HG02763 (cell line): ENCODE data around the gene UNC5A.

Experiments
- ATAC-seq: cut with Tn5 transposase; IDR thresholded peaks from one replicate; pipeline ENCODE4 v1.9.1; 2021; ENCODE audit warnings: mild to moderate bottlenecking, moderate library complexity; ENCODE audit not compliant: unreplicated experiment

UNC5A gene

DNA sequence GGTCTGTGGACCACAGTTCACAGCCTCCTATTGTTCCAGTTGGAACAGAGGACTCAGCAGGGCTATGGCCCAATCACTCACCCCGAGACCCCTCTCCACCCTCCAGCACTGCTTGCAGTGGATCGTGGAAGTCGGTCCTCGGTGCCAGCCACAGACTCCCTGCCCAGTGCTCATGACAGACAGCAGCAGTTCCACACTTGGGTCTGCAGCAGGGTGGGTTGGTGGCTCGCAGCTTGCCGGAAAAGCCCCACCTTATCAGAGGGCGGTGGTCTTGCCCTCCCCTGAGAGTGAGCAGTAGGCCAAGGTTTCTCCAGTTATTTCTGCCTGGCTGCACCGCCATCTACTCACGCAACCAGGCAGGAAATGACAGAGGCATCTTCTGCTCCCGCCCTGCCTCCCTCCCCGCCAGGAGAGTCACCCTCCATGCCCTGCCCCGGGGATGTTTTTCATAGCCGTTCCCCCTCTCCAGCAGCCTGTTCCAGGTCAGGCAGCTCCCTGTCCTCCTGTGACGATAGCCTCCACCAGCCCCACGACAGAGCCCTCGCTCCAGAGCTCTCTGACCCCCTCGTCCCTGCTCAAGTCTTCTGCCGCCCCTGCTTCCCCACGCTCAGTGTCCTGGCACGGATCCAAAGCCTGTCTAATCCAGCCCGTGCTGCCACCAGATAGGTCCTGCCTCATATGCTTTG is 34.5 kb downstream of the UNC5A start:
- ATAC-seq = no peak

GRCh38 chr5:176845392-176845713 is 35.0 kb downstream of the UNC5A start:
- ATAC-seq = no peak

GRCh38 chr5:176846335-176847140 is 36.2 kb downstream of the UNC5A start:
- no peak for ATAC-seq

GRCh38 chr5:176847148-176847547 is 36.8 kb downstream of the UNC5A start:
- ATAC-seq = no peak

DNA sequence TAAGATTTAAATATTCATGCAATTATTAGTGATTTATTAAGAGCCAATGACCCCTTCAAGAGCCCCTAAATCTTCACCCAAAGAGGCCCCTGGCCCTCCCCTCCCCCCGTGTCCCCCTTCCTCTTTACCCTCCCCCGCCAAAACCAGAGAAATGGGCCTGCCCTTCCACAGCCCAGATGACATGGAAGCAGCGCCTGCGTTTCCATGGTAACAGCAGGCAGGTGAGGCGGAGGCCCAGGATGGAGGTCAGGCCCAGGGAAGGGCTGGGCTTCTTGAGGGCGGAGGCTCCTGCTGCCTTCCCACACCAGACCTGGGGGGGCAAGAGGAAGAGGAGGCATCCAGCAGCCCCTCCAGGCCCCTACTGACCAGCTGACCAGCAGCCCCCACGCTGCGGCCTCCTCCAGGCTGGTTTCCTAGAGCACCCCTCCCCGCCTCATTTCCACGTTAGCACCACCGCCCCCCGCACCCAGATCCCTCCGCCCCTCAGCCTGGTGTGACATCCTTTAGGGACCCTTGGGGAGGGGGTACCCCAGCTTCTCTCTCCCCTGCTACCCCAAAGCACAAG is 37.4 kb downstream of the UNC5A start:
- ATAC-seq = no peak

DNA sequence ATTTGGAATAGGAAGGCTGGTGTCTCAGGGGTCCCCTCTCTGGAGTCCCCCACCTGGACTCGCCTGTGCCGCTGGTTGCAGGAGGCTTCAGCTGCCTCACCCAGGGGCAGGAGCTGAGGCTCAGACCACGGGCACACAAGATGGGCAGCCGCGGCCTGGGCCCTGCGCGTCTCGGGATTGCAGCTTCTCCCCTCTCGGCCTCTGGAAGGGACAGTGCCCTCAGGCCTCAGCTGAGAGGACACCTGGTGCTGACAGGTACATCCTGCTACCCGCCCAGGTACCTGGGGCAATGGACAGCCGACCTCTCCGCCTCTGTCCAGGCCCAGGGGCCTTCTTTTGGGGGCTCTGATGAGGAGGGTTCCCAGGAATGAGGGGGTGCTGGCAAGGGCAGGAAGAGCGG is 38.3 kb downstream of the UNC5A start:
- ATAC-seq = no peak

GRCh38 chr5:176849611-176850227 is 39.4 kb downstream of the UNC5A start:
- no peak for ATAC-seq

DNA sequence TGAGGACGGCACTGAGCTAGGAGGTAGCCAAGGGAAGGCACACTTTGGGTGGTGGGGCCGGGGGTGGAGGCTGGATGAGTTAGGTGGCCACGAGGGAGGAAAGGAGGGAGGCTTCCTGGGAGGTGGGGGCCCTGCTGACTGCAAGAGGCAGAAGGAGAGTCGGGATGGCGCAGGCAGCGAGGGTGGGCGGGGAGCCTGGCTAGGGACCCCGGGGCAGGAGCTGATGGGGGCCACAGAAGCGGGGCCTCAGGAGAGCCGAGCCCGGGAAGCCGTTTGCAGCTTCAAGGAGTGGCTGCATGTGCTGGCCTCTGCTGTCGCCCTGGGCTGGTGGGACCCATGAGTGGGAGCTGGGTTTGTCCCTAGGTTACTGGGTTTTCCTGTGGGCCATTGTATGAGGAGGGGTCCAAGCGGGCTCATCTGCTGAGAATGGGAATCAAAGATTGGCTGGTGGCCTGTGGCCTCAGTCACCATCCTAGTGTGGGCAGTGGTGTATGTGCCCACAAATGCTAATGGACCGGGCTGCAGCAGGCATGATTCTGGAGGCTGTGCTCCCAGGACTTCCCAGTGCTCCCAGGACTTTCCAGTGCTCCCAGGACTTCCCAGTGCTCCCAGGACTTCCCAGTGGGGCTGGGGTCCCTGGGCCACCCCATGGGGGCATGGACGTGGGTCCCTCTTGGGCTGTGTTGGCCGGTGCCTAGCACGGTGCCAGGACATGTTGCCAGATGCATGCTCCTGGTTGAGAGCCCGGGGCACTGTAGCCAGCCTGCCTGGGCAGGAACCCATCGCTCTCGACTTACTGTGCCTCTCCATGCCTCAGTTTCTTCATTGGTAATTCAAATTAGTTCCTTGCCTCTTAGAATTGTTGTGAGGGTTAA is 40.2 kb downstream of the UNC5A start:
- ATAC-seq = no peak

- ATAC-seq = no peak
Observed at GRCh38 chr5:176851380-176851779, 41.0 kb downstream of the UNC5A start.

DNA sequence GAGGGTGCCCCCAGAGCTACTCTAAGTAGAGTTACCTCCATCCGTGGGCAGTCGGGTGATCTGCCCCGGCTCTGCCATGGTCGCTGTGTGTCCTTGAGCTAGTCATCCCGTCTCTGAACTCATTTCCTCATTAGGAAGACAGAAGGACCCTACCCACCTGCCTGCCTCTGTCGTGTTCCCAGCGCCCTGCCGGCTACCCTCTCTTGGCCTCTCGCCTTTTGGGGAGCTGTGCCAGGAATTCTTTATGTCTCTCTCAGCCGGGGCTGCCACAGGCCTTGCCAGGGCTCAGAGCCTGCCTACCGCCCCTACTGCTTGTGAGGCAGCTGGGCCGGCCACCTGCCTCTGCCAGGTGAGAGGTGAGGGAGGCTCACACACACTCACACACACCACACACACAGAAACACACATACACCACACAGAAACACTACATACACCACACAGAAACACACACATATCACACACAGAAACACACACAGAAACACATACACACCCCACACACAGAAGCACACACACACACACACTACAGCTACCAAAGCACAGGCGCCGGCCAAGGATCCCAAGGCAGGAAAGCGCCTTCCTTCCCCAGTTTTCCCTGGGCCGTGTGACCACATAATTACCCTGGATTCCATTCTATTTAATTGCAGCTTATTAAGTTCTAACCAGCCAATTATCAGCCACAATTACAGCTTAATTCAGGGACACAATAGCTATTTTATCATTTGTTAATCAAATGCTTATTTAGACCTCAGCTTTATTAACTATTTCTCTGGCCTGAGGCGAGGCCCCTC is 41.7 kb downstream of the UNC5A start:
- ATAC-seq = no peak

DNA sequence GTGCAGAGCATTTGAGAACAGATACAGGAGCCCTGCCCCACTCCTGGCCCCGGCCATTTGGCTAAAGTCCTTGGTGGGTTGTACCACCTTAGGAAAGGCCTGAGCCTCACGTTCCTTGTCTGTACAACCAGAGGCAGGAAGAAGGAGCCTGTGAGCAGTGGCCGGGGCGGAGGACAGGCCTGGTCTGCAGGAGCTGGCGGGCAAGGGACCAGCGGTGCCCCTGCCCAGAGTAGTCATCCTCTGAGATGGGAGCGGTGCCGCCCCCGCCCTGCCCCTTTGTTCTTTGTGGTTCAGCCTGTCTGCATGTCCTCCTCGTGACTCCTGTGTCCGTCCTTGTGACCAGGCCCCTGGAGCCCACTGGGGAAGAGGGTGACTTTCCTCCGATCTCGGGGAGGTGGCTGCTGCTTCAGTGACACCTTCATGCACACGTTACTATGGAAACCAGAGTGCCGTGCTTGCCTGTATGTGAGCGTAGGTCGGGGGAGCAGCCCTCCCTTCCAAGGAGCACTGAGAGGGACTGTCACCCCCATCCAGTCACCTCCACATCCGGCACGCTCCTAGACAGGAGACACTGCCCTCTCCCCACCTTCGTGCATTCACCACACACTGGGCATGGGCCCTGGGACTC is 42.9 kb downstream of the UNC5A start:
- no peak for ATAC-seq

- no peak for ATAC-seq
Observed at GRCh38 chr5:176854164-176854563, 43.8 kb downstream of the UNC5A start.

DNA sequence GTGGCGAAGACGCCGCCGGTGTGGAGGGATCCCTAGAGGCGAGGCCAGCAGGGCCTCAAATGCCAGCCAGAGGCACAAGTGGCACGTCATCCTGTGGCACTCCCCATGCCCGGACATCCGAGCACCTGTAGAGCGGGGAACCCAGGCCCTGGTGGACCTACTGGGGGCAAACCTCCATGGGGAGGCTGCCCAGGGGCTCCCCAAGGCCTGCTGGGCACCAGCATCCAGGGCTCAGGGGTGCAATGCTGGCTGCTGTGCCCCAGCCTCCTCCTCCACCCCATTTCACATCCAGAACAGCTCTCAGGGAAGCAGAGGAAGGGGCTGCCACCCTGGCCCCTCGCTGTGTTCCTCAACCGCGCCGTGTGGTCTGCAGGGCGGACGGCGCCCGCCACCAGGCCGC is 45.2 kb downstream of the UNC5A start:
- ATAC-seq = no peak

DNA sequence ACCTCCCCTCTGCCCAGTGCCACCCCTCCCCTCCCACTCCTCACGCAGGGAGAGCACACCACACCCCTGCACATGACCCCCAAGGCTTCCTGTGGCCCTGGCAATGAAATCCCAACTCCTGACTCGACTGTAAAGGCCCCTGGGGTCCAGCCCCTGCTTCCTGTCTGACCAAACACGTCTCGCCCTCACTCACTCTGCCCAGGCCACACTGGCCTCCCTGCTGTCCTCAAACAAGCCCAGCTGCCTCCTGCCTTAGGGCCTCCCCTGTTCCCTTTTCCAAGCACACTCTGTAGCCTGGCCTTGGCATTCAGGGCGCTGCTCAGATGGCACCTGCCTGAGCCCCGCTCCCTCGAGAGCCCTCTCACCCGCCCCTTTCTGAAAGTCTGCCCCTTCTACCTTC is 46.4 kb downstream of the UNC5A start:
- no peak for ATAC-seq

DNA sequence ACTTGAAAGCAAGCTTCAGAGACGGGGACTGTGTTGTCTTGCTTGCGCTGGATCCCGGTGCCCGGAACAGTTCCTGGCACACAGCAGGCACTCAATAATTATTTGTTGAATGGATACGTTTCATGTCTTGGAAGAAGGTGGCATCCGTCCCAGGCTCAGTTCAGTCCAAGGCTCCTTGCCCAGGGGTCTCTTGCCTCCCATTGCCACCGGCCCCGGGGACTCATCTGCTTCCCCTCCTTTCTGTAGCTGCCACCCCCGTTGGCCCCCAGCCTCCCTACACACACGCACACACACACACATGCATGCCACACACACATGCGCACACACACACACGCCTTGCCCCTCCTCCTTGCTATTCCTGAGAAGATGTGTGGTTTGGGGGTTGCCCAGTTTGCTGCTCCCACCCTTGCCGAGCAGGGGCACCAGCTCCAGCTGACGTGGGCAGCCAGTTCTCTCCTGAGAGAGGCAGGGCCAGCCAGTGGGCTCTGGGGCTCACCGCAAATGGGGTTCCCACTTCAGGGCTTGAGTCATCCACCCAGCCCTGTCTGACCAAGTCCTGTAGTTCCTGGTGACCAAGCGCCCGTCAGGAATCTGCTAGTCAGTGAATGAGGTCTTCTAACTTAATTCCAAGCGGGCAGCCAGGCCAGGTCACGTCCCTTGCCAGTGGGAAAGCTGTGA is 47.0 kb downstream of the UNC5A start:
- no peak for ATAC-seq

- no peak for ATAC-seq
Observed at GRCh38 chr5:176857894-176858273, 47.5 kb downstream of the UNC5A start.

- no peak for ATAC-seq
Observed at GRCh38 chr5:176859916-176860315, 49.6 kb downstream of the UNC5A start.

DNA sequence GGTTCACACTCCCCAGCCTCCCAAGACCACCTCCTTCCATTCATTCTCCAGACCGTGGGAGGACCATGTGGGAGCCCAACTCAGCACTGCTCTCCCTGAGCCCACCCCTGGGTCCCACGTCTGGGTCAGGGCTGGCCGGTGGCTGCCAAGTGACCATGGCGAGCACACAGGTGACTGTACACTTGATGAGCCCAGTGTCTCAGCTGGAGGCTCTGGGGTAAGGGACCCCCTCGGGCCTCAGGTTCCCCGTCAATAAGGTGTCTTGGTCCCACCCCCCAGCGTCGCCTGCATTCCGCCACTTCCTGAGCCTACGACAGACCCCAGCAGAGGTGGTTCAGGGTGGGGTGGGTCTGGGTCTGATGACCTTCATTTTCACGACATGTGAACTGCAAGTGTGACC is 50.0 kb downstream of the UNC5A start:
- no peak for ATAC-seq

DNA sequence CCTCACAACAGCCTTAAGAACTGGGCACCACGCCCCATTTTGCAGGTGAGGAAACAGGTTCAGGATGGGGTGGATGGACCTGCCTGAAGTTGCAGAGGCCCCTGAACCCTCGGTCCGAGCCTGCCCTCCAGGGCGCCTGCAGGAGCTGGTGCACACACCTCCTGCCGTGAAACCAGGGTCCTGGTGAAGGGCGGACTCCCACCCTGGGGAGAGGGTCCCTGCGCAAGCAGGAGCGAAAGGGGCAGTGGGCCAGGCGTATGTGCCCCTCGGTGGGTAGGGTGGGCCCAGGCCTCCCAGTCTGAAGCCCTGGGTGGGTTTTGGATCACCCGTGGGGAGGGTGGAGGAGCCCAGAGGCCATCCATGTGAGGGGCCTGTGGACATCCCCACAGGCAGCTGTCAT is 50.9 kb downstream of the UNC5A start:
- no peak for ATAC-seq
